Choroid plexus epithelial cell (primary cell): ENCODE measurements around the gene SEPHS2.
A peak's percentile ranks its signal among the peaks of the same experiment; 100 is the strongest.
"Not testable (repeated sequence)": the region's sequence is repeated elsewhere in the genome, so short reads cannot be mapped to it uniquely, and the experiment has no call there.

Source experiments
- DNase-seq: peaks from one replicate; pipeline ENCODE4 v3.0.0-alpha.2; 2010; ENCODE audit warnings: low read depth
- H3K4me3 ChIP-seq: 2 replicates; pipeline ENCODE4 v1.5.1; 2011; ENCODE audit warnings: low read depth, mild to moderate bottlenecking, control low read depth, low read length, moderate library complexity
- TF ChIP-seq, protein P1 (sequence below): conservative IDR thresholded peaks from 2 replicates; pipeline ENCODE4 v1.5.1; 2011; ENCODE audit warnings: low read depth, mild to moderate bottlenecking, control low read depth, inconsistent platforms, low read length, moderate library complexity

SEPHS2 gene

DNA sequence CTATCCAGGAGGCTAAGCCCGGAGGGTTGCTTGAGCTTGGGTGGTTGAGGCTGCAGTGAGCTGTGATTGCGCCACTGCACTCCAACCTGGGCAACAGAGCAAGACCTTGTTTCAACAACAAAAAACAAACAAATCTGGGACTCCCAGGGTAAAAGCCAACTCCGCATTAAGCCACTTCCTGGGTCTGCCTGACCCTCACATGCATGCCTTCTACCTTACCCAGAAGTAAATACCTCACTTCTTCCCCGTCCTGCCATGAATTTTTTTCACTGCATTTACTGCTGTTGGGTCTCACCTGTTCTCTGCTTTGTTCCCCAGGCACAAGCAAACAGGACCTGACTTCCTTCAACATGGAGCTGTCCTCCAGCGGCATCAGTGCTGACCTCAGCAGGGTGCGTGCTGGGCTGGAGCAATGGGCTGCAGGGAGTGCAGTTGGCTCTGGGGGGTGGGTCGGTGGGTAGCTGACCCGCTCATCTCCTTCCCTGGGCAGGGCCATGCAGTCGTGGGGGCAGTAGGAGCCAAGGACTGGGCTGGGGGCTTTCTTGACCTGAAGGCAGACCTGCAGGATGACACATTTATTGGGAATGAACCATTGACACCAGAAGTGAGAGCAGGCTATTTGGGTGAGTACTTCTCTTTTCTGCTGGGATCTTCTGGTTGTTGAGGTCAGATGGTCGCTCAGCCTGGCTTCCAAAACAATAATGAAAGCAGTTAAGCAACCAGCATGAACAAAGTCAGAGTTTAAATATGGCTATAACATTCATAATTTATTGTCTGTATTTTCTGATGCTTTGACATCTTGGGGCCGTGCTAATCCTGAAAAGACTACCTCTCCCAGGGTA, 43.3 kb upstream of the SEPHS2 start:
- no peak overlapping the region for H3K4me3 ChIP-seq
- DNase-seq = peak; percentile 29
- TF ChIP-seq, protein P1, sequence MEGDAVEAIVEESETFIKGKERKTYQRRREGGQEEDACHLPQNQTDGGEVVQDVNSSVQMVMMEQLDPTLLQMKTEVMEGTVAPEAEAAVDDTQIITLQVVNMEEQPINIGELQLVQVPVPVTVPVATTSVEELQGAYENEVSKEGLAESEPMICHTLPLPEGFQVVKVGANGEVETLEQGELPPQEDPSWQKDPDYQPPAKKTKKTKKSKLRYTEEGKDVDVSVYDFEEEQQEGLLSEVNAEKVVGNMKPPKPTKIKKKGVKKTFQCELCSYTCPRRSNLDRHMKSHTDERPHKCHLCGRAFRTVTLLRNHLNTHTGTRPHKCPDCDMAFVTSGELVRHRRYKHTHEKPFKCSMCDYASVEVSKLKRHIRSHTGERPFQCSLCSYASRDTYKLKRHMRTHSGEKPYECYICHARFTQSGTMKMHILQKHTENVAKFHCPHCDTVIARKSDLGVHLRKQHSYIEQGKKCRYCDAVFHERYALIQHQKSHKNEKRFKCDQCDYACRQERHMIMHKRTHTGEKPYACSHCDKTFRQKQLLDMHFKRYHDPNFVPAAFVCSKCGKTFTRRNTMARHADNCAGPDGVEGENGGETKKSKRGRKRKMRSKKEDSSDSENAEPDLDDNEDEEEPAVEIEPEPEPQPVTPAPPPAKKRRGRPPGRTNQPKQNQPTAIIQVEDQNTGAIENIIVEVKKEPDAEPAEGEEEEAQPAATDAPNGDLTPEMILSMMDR = no peak

DNA sequence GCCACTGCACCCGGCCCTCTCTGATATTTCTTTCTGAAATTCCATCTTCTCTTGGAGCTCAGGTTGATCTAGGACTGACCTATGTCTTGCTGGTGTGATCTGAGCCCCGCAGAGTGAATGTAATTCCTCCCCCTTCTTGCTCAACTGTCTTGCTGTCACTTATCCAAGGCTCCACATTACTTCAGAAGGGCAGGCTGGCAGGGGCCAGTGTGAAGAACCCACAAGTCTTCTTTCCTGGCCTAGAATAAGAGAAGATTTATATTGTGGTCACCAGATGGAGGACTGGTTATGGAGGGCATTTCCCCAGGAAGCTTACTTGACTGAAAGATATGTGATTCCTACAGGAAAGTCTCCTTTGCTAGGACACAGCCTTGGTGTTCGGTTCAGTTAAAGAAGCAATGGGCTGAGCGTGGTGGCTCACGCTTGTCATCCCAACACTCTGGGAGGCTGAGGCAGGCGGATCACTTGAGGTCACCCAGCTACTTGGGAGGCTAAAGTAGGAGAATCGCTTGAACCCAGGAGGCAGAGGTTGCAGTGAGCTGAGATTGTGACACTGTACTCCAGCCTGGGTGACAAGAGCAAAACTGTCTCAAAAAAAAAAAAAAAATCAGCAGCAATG, 40.3 kb upstream of the SEPHS2 start:
- TF ChIP-seq, protein P1 = no peak
- H3K4me3 ChIP-seq = no peak overlapping the region
- peak; percentile 7 for DNase-seq

DNA sequence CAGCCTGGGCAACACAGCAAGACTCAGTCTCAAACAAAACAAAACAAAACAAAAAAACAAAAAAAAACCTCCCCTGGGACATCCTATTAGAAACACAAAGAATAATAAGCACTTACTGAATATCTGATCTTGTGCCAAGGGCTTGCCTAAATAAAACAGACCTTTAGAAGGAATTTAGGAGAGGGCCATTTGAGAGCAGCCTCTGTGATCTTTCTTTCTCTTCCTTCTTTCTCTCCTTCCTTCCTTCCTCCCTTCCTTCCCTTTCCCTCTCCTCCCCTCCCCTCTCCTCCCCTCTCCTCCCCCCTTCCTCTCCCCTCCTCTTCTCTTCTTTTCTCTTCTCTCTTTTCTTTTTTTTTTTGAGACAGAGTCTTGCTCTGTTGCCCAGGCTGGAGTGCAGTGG, 39.2 kb upstream of the SEPHS2 start:
- TF ChIP-seq, protein P1 = no peak
- no peak overlapping the region for H3K4me3 ChIP-seq
- no peak for DNase-seq

DNA sequence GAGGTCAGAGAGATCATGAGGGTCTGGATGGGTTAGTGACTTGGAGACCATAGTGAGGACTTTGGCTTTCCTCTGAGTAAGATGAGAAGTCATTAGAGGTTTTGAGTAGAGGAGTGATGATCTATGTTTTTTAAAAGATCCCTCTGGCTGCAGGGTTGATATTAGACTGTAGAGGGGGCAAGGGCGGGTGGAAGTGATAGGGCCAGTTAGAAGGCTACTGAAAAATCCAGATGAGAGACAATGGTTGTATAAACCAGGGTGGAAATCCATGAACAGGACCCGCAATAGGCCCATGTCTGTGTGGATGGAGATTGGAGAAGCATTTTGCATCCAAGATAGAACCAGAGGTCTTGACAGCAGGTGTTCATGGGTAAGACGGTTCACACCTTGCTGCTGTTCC, 36.7 kb upstream of the SEPHS2 start:
- TF ChIP-seq, protein P1 = peak; percentile 42
- no peak overlapping the region for H3K4me3 ChIP-seq
- peak; percentile 5 for DNase-seq

DNA sequence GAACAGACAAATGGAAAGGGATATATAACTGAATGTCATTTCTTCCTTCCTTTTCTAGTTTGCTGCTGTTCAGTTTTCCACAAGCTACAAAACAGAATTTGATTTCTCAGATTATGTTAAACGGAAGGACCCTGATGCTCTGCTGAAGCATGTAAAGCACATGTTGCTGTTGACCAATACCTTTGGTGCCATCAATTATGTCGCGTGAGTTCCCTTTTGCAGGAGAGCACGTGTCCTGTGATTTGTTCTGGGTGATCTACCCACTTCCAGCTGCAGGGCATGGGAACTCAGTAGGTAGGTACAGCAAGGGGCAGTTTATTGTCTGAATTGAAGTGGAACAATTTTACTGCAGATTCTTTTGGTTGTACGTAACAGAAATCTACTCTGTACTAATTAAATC, 35.7 kb upstream of the SEPHS2 start:
- DNase-seq = no peak
- TF ChIP-seq, protein P1 = no peak
- H3K4me3 ChIP-seq = no peak overlapping the region

DNA sequence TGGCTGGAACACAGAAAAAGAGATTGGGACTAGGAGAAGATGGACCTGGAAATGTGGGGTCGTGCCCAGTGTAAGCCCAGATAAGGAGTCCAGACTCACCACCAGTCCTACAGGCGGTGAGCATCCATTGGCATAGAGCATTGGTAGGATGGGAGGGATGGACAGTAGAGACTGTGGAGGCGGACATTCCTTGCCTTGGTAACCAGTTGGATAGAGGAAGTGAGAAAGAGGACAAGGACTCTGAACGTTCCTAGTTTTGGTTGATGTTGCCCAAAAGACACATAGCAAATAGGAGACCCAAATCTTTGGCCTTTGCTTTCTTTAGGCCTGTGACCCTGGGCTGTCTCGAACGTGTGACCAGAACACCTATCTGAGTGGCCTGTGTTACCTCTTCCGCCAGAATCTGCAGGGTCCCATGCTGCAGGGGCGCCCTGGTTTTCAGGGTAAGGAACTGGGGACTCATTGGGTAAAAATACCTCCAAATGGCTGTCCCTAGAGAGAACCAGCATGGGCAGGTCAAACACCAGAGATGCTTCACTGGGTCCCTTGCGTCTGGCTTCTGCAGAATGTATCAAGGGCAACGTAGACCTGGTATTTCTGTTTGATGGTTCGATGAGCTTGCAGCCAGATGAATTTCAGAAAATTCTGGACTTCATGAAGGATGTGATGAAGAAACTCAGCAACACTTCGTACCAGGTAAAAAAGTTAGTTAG, 33.2 kb upstream of the SEPHS2 start:
- TF ChIP-seq, protein P1 = no peak
- no peak for DNase-seq
- H3K4me3 ChIP-seq = no peak overlapping the region

DNA sequence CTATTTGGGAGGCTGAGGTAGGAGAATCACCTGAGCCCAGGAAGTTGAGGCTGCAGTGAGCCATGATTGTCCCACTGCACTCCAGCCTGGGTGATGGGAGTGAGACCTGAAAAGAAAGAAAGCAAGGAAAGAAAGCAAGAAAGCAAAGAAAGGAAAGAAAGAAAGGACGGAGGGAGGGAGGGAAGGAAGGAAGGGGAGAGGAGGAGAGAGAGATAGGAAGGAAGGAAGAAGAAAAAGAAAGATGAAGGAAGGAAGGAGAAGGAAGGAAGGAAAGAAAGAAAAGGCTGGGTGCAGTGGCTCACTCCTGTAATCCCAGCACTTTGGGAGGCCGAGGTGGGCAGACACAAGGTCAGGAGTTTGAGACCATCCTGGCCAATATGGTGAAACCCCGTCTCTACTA, 32.1 kb upstream of the SEPHS2 start:
- not testable (repeated sequence) for DNase-seq, H3K4me3 ChIP-seq
